NCI-H1092 (cell line): ENCODE data around the gene DNAJC18.
A peak's percentile ranks its signal among the peaks of the same experiment; 100 is the strongest.
"Not testable (repeated sequence)": the region's sequence is repeated elsewhere in the genome, so short reads cannot be mapped to it uniquely, and the experiment has no call there.

ENCODE experiments used
- DNase-seq: peaks from one replicate; lab custom pipeline; 2025; lab: John Stamatoyannopoulos, UW

DNAJC18 gene

DNA sequence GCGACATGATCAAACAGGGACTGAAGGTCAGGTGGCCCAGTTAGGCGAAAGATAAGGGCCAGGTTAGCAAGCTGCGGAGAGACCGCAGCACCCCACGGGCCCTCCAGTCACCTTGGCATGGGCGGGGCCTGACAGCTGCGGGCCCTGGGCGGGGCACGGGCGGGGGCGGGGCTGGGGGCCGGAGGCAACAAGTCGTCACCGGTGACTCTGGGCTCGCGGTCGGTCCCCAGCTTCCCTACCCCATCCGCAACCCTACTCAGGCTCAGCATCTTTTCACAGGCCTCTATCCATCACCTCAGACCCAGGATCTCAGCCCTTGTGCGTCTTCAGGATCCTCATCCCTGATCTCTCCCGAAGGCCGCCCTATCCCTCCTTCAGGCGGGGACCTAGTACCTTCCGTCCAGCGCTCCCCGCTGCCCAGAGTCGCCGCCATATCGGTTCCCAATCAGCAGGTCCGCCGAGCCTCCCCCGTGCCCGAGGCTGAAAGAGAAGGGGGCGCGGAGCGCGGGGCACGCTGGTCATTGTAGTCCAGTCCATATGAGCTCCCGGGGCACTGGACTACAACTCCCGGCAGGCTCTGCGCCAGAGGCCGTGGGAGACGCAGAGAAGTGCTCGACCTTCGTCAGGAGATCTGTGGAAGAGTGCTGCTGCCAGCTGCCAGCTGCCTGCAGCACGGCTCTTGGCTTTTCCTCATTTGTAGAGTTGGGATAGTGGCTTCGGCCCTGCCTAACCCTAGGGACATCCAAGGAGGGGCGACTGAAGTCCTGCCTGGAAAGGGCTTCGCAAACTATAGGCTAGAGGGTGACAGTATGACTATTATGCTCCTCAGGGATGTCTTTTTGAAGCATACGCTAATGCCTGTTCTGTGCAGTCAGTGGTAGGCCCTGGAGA, at the start of gene DNAJC18:
Gene DNAJC18 (minus strand): TSS at position 513 of the 891 bp plus-strand sequence. CDS start 80 bp downstream, at position 433.
- DNase-seq = peak; percentile 84

DNA sequence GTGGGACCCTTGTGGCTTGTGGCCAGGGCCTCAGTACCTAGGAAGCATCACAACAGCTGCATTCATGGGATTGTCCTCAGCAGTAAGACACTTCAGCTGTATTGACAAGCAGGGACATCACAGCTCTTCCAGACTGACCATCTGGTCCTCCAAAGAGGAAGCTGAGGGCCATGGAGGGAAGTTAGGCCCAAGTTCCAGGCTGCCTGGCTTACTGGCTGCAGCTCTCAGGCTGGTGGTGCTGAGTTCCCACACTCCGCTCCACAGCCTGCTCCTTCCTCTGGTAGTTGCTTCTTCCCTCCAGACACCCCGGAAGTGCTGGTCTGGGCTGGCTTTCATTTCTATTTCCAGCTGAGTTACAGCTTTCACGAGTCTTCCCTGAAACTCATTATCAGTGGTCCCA, 48.9 kb upstream of the DNAJC18 start:
- DNase-seq = no peak

DNA sequence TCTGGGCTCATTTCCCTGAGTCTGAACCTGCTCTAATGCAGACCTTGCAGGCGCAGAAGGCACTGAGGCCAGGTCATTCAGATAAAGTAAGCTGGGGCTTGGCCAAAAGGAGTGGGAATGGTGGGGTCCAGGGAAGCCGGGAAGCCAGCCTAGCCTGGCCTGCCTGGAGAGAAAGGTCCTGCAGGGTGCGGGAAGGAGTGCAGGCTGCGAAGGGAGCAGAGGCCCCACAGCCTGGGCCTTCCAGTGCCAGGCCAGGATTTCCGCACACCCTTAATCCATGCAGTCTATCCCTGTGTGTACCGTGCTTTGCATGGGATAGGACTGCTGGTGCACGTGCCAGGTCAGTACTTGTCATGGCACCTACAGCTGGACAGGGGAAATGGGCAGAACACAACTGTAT, 46.9 kb upstream of the DNAJC18 start:
- no peak for DNase-seq

DNA sequence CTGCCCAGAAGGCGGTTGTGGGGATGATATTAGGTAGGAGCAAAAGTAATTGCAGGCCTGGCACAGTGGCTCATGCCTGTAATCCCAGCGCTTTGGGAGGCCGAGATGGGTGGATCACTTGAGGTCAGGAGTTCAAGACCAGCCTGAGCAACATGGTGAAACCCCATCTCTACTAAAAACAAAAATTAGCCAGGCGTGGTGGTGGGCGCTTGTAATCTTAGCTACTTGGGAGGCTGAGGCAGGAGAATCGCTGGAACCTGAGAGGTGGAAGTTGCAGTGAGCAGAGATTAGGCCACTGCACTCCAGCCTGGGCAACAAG, 43.5 kb upstream of the DNAJC18 start:
- not testable (repeated sequence) for DNase-seq

DNA sequence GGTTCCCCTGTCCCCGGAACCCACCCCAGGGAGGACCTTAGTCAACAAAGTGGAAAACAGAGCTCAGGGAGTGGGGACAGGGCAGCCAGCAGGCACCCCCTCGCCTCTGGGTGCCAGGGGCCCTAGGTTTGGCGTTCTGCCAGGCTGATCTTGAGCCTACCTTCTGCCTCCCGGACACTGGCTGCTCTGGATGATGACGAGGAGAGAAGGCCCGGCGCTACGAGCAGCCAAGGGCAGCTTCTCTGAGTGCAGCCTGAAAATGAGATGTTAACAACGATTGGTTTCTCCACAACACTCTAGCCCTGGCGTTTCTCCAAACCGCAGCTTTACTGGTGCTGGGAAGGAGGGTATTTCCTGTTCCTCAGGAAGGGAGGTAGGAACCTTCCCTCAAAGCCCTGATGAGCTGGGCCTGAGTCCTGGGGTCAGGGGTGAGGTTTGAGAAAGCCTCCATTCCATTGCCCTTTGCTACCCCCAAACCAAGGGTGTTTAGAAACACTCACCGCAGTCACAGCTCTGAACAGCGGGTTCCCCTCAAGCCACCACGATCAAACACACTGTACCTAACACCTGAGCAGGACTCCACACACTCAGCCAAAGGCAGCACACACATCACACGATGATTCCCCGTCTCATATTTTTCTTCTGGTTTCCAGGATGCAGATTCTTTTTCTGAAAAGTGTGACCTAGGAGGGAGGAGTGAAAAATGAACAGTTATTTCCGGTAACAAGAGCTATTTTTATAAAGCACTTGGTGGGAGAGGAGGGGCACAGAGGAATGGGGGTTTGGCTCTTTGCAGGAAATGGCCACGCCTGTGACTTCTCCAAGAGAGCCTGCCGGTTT, 42.9 kb upstream of the DNAJC18 start, which contains the start of gene STING1:
Gene STING1 (minus strand): TSS at position 709 of the 840 bp plus-strand sequence. CDS start 1,054 bp downstream, outside the sequence.
- peak; percentile 72 for DNase-seq

DNA sequence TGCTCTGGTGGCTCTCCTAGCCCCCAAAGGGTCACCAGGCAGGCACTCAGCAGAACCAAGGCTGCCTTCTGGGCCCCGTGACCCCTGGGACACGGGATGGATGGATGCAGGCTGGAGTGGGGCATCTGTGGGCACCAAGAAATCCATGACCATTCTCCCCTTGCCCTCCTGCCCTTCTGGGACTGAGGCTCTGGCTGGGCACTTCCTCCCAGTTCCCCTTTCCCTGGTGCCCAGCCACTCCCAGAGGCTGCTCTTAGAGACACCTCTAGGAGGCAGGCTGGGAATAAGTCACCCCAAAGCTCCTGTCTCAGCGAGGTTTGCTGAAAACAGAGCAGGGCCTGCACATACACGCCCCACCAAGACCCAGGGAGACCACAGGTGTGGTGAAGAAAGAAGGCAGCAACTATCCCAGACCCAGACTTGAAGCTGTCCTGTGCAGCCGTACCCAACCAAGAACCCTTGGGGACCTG, 42.3 kb upstream of the DNAJC18 start:
- DNase-seq = no peak

DNA sequence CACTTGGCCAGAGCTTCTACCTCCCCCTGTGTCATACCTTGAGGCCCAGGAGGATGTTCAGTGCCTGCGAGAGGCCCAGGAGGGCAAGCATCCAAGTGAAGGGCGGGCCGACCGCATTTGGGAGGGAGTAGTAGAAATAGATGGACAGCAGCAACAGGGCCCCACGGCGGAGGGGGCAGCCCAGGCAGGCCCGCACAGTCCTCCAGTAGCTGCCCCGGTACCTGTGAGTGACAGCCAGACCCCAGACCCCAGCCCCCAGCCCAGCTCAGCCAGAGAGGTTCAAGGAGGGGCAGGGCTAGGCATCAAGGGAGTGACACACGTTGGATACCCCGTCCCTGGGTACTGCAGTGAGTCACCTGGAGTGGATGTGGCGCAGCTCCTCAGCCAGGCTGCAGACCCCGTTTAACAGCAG, 41.8 kb upstream of the DNAJC18 start:
- no peak for DNase-seq

DNA sequence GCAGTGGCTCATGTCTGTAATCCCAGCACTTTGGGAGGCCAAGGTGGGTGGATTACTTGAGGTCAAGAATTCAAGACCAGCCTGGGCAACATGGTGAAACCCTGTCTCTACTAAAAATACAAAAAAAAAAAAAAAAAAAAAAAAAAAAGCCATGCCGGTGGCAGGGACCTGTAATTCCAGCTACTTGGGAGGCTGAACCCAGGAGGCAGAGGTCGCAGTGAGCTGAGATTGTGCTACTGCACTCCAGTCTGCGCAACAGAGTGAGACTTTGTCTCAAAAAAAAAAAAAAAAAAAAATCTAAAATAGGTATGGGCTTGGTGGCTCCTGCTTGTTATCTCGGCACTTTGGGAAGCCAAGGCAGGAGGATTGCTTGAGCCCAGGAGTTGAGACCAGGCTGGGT, 40.4 kb upstream of the DNAJC18 start:
- not testable (repeated sequence) for DNase-seq

DNA sequence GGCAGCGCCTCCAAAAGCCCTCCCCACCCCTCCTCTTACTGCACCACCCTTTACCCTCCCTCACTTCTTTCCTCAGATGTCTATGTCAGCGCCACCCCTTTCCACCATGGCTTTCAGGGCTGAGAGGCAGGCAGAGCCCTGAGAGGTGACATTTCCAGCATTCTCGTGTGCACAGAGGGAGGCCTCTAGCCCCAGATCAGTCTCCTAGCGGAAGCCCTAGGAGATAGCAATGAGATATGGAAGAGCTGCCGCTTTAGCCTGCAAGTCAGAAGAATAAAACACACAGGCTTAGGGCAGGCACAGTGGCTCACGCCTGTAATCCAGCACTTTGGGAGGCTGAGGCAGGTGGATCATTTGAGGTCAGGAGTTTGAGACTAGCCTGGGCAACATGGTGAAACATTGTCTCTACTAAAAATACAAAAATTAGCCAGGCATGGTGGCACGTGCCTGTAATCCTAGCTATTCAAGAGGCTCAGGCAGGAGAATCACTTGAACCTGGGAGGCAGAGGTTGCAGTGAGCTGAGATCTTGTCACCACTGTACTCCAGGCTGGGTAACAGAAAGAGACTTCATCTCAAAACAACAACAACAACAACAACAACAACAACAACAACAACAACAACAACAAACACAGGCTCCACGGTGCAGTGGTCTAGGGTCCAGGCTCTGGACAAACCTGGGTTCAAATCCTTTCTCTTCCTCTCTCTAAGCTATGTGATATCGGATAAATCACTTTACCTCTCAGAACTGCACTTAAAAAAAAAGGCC, 39.5 kb upstream of the DNAJC18 start:
- not testable (repeated sequence) for DNase-seq

DNA sequence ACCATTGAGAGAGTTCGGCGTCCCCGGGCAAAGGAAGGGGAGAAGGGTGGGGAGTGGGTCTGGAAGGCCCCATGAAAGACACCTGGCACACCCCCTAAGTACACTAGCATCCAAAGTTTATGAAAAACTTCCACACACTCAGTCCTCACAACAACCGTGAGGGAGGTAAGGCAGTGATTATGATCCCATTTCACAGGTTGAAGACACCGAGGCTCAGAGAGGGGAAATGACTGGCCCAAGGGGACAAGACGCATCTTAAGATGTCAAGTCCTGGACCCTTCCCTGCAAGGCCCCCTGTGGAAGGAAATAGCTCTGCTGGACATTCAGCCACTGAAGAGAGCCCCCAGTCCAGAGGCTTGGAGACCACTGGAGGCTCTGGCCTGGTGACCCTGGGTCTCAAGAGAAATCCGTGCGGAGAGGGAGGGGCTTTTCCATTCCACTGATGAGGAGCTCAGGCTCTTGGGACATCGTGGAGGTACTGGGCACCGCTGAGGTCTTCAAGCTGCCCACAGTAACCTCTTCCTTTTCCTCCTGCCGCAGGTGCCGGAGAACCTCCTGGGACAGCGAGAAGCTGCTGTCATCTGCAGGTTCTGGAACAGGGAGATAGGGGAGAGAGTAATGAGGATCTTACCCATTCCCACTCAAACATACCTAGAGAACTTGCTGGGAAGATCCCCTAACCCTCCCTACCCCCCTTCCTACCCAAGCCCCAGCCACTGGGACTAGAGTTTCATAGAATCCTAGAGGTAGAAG, 36.7 kb upstream of the DNAJC18 start:
- no peak for DNase-seq

DNA sequence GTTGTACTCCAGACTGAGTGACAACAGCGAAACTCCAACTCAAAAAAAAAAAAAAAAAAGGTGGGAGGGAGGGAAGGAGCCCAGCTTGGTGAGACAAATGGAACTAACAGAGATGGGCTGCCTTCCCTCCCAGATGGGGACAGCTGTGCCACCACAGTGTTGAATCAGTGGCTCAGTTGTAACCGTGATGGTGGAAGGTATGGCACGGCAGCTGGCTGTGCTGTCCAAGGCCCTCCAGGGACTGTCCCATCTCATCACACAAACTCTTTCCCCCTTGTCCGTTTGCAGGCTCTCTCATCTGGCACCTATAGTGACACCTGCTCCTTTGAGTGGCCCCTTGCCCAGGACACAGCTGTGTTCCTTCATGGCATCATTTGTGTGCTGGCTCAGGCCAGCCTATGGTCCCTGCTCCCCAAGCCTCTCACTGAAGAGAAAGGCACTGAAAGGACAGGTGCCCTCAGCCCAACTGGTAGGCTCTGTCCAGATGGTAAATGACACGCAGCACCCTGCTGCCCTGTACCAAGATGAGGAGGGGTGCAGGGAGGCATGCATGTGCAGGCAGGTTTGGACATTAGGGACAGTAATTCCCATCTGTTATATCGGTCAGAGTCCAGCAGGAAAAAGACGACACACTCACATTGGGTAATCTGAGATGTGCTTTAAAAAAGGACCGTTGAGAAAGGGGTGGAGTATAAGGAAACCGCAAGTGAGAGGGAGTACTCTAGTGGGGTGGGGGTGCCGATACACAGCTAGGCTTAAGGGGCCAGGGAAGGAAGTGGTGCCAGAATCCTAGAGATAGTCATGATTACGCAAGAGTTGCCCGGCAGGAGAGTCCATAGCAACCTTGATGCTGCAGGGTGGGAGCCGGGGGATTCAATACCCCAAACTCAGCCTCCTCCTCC, 35.8 kb upstream of the DNAJC18 start:
- no peak for DNase-seq

DNA sequence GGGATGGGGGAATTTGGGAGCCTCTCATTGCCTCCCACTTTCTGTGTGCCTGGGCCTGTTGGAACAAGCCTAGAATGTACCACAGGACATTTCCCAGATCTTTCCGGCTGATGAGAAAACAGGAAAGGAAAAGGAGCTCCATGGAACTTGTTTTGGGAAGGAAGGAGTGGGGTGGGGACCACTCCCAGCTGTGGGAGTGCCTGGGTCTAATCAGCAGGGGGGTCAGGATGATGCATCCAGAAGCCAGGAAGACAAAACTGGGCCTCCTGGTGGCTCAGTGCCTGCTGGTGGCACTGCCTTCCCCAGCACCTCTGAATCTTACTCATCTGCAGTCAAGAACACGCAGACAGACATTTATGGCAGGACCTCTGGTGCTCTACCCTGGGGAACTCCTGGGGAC, 34.2 kb upstream of the DNAJC18 start:
- no peak for DNase-seq

DNA sequence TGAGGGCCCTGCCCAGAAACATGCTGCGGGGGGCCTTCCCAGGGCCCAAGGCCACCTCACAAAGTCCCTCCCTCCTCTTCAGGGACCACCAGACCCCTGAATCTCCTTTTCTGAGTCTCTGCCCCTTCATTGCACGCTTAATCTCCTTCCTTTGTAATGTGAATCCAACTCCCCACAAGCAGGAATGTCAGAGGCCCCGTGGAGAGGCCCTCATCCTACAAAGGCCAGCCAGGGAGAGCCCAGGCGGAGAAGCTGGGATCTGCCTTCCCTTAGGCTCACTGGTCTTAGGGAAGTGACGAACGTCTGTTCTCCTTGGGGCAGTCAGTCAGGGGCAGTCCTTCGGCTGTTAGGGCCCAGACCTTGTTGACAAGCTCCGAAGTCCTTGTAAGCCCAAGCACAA, 33.8 kb upstream of the DNAJC18 start:
- DNase-seq = no peak

DNA sequence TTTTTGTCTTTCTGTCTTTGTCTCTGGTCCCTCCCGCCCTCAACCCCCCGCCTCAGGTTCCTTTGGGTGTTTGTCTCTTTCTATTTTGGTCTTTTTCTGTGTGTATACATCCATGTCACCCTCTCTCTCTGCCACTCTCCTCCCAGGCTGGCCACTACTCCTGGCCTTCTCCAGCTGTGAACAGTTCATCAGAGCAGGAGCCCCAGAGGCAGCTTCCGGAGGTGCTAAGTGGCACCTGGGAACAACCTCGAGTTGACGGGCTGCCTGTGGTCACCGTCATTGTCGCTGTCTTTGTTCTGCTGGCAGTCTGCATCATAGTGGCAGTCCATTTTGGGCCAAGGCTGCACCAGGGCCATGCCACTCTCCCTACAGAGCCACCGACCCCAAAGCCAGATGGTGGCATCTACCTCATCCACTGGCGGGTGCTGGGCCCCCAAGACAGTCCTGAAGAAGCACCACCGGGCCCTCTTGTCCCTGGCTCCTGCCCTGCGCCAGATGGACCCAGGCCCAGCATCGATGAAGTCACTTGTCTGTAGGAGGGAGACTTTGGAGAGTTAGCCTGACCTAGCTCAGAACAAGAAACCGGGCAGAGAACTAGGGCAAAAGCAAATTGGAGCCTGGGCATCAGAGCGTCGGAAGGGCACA, 33.2 kb upstream of the DNAJC18 start:
- DNase-seq = no peak

DNA sequence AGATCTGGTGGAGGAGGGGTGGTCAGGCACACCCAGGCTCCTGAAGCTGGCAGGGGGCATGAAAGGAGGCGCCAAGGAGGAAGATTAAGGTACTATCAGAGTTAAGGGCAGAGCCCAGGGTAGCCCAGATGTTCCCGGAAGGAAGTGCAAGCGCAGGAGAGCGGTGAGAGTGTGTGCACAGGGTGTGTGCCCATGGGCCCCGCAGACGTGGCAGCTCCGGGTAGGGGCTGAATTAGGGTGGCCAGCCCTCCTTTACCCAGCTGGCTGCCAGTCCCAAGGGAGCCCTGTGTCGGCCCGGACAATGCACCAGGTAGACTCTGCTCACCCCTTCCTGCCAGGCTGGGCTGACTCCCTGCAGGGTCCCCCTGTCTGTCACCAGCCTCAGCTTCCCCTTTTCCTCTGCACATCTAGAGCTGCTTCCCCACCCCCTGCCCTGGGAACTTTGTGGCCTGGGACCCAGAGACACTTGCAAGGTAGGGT, 31.5 kb upstream of the DNAJC18 start, which contains the start of gene SMIM33:
Gene SMIM33 (plus strand): TSS at position 184 of the 480 bp plus-strand sequence. CDS start 118 bp downstream, at position 302.
- DNase-seq = no peak

DNA sequence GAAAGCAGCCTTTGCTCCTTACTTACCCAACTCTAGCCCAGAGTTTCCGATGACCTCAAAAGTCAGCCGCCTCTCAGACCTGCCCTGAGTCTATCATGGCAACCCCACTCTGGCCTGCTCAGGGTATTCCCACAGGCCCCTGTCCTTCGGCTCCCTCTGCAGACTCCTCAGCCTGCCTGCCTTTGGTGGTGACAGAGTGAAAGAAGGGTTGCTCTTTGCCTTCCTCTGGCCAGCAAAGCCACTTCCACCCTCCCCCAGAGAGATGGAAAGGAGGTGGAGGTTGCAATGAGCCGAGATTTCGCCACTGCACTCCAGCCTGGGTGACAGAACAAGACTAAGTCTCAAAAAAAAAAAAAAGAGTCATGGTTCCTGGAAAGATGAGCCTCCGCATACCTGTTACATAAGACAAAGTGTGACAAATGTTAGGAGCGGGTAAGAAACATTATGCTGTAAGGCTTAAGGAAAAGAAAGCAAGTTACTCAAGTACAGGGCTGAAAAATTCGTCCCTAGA, 29.2 kb upstream of the DNAJC18 start:
- no peak for DNase-seq

DNA sequence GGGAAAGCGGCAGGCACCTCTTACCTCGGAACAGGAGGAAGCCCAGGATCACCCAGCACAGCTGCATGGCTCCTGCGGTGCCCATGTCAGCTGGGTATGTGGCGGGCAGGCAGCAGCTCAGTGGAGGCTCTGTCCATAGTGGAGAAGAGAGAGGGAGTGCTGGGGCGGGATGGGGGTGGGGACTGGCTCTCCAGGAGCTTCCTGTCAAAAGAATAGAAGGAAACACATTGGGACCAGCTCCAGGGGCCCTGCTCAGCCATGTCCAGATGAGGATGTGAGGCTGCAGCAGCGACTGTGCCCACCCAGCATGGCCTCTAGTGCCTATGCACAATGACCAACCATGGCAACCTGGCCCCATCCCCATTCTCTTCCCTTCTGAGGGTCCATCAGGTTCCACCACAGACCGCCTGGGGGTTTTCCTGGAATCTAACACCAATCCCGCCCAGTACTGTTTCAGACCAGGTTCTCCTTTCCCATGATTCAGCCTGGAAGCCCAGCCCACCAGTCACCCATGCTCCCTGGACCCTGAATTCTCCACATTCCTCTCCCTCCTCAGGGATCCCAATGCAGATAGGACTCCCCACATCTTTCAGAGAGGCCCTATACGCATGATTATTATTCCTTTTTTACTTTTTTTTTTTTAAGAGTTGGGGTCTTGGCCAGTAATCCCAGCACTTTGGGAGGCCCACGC, 23.4 kb upstream of the DNAJC18 start, which contains the start of gene ECSCR:
Gene ECSCR (minus strand): TSS at position 158 of the 691 bp plus-strand sequence. CDS start 73 bp downstream, at position 85.
- DNase-seq = no peak

DNA sequence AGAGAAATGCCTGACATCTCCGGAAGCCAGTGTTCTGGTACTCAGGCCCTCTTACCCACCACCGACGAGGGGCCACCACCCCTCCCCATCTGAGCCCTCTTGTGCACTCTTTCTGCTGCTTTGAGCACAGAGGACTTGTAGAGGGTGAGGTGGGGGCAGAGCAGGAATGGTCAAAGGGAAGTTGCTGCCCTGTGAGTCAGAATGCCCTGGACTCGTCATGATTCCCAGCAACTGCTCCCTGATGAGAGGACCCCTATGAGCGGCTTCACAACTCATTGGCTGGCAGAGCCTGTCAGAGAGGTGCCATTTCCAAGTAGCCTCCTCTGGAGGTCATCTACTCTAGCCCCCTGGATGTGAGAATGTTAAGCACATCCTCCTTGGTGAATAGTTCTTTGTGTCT, 22.4 kb upstream of the DNAJC18 start:
- no peak for DNase-seq
